K562 (cell line): ENCODE data around the gene SCT. TPM values are rescaled to one million over a fixed set of nuclear protein-coding genes. Genes with fewer than 3 reads are reported as not detected.
A peak's percentile ranks its signal among the peaks of the same experiment; 100 is the strongest.

Source experiments
- ATAC-seq: fragments of 200-7000 bp; cut with Tn5 transposase; 3 replicates; pipeline ENCODE4 v1.9.1; 2020; ENCODE audit warnings: moderate library complexity
- BruUV-seq: library from RNA; stranded (reverse); fragments of 400-500 nt; replicated peaks from 2 replicates; lab custom pipeline; 2021; lab: Mats Ljungman, UMichigan
- CTCF ChIA-PET: fragments of 300-600 bp; formaldehyde crosslinking; extraction: SDS; loops from one replicate; lab custom pipeline; 2021; ENCODE audit warnings: low intra/inter-chr PET ratio; lab: Yijun Ruan, JAX
- POLR2A ChIA-PET: fragments of 300-600, 350-650 bp; sonication (Branson Sonifier 250); formaldehyde crosslinking; extraction: SDS; loops from one replicate; lab custom pipeline; 2021; ENCODE audit warnings: antibody characterized with exemption, inconsistent platforms; lab: Yijun Ruan, JAX
- DNase-seq, 4 experiments: peaks; one replicate each; pipeline versions ENCODE4 v3.0.0 to v3.0.0-alpha.2; 2011 to 2018; ENCODE audit warnings: low spot score in 3 of 4, mixed read lengths in 3 of 4; ENCODE audit errors: extremely low read depth in 1 of 4
- FAIRE-seq: peaks from 2 replicates; lab custom pipeline; 2011; peaks lifted over from hg19 to GRCh38; lab: Jason Lieb, UNC
- H2AFZ ChIP-seq: 2 replicates; pipeline ENCODE4 v1.6.0; 2011; ENCODE audit warnings: low read depth, low read length, control low read depth, inconsistent platforms
- H3K27ac ChIP-seq: fragments of 200-600 bp; 3 replicates; pipeline ENCODE4 v1.8.0; 2011; ENCODE audit warnings: low read depth, mild to moderate bottlenecking, control low read depth, inconsistent platforms, low read length, moderate library complexity, mixed read lengths; ENCODE audit errors: extremely low read depth
- H3K27me3 ChIP-seq, 2 experiments: fragments of 300-600 bp in 1 of 2; 2 replicates in 1 of 2; 3 replicates in 1 of 2; pipeline versions ENCODE4 v1.6.0 to v1.8.0; 2011; ENCODE audit warnings: inconsistent platforms in 2 of 2, low read length in 2 of 2, mild to moderate bottlenecking in 1 of 2, mixed read lengths in 1 of 2, moderate library complexity in 1 of 2; ENCODE audit not compliant: control insufficient read depth in 2 of 2, insufficient read depth in 2 of 2
- H3K36me3 ChIP-seq: fragments of 300-600 bp; 3 replicates; pipeline ENCODE4 v1.8.0; 2011; ENCODE audit warnings: mild to moderate bottlenecking, low read length, inconsistent platforms; ENCODE audit not compliant: control insufficient read depth, insufficient read depth
- H3K4me1 ChIP-seq, 2 experiments: fragments of 200-600 bp in 1 of 2; replicated peaks in 1 of 2; 2 replicates in 1 of 2; 3 replicates in 1 of 2; pipeline versions ENCODE4 v1.5.1 to v1.8.0; 2011; ENCODE audit warnings: inconsistent platforms in 2 of 2, low read length in 2 of 2, mild to moderate bottlenecking in 1 of 2, mixed read lengths in 1 of 2, moderate library complexity in 1 of 2; ENCODE audit not compliant: control insufficient read depth in 2 of 2, insufficient read depth in 2 of 2
- H3K4me2 ChIP-seq: 2 replicates; pipeline ENCODE4 v1.6.1; 2011; ENCODE audit warnings: low read length, control low read depth, inconsistent platforms, mixed read lengths; ENCODE audit not compliant: insufficient read depth
- H3K4me3 ChIP-seq: fragments of 200-600 bp; sonication (generic), shearing (Covaris generic); 2 replicates; pipeline ENCODE4 v1.5.1; 2016; ENCODE audit warnings: control low read depth, inconsistent platforms
- H3K79me2 ChIP-seq: fragments of 200-600 bp; 3 replicates; pipeline ENCODE4 v1.8.0; 2011; ENCODE audit warnings: low read length, inconsistent platforms; ENCODE audit not compliant: control insufficient read depth, insufficient read depth
- H3K9ac ChIP-seq, 2 experiments: 2 replicates each; pipeline versions ENCODE4 v1.6.0 to v1.6.1; 2011; ENCODE audit warnings: low read depth in 2 of 2, low read length in 2 of 2, control low read depth in 1 of 2, inconsistent platforms in 1 of 2, mild to moderate bottlenecking in 1 of 2, mixed read lengths in 1 of 2; ENCODE audit not compliant: insufficient read depth in 1 of 2
- H3K9me1 ChIP-seq: one replicate; pipeline ENCODE4 v1.6.0; 2011; ENCODE audit warnings: inconsistent platforms, mild to moderate bottlenecking, low read length, moderate library complexity; ENCODE audit not compliant: control insufficient read depth, insufficient read depth
- H3K9me3 ChIP-seq: replicated peaks from 2 replicates; pipeline ENCODE4 v1.5.1; 2011; ENCODE audit warnings: low read depth, low read length, inconsistent platforms; ENCODE audit not compliant: control insufficient read depth, insufficient read depth
- H4K20me1 ChIP-seq: replicated peaks from 2 replicates; pipeline ENCODE4 v1.6.1; 2011; ENCODE audit warnings: low read length, inconsistent platforms, mixed read lengths; ENCODE audit not compliant: control insufficient read depth, insufficient read depth
- RBM22 ChIP-seq: fragments of 200-400 bp; formaldehyde crosslinking; IDR thresholded peaks from 2 replicates; pipeline ENCODE4 v1.6.1; 2018; ENCODE audit warnings: low read length, low read depth; ENCODE audit not compliant: poor library complexity, severe bottlenecking
- WGBS: fragments of 100-300 bp; shearing (Covaris generic); methylation state at CpG from one replicate; pipeline ENCODE4 v1.1.6; 2016; ENCODE audit warnings: low coverage, mixed read lengths; ENCODE audit not compliant: insufficient coverage; ENCODE audit errors: missing lambda C conversion rate; 5-methylcytosine and 5-hydroxymethylcytosine counted together
- in situ Hi-C: fragments of 300-500 bp; cut with MboI; formaldehyde crosslinking; loops from 4 replicates; pipeline ENCODE4 v1.15.0; 2018; ENCODE audit warnings: inconsistent platforms, mixed read lengths
- intact Hi-C: fragments of 100-400 bp; cut with micrococcal nuclease; formaldehyde crosslinking; loops from 2 replicates; pipeline ENCODE4 v1.14.2; 2022
- polyA plus RNA-seq, 8 experiments: library from polyadenylated mRNA; depleted of rRNA in 4 of 8; stranded (reverse) in 5 of 8; unstranded in 3 of 8; fragments of >200 nt; fragmentation: Nextera tagmentation in 2 of 8; fragmentation: Illumina TruSeq in 1 of 8; extraction: Ambion mirVana in 2 of 8; extraction: Trizol in 1 of 8; gene quantifications; 2 replicates each; pipeline versions ENCODE4 v1.2.1 to v1.2.3, GENCODE V29; 2011 to 2014; ENCODE audit warnings: inconsistent platforms in 1 of 8, missing spikeins in 1 of 8
- total RNA-seq, 7 experiments: library from RNA; depleted of rRNA in 6 of 7; stranded (reverse); fragments of >200 nt in 6 of 7; fragmentation: Illumina TruSeq in 2 of 7; extraction: Trizol in 2 of 7; gene quantifications; 2 replicates each; pipeline versions ENCODE4 v1.2.1 to v1.2.3, GENCODE V29; 2011 to 2021; ENCODE audit warnings: low replicate concordance in 1 of 7
- TF ChIP-seq, protein P1 (sequence below): fragments of 200-400 bp; formaldehyde crosslinking; IDR thresholded peaks from 2 replicates; pipeline ENCODE4 v1.6.1; 2017; ENCODE audit warnings: mild to moderate bottlenecking, low read depth, low read length, moderate library complexity

Gene SCT
- total and polyA plus RNA-seq, 9 of the 15 experiments (the other 6 are each of a cell fraction or from before 2014, with no cell fraction given), result not detected

DNA sequence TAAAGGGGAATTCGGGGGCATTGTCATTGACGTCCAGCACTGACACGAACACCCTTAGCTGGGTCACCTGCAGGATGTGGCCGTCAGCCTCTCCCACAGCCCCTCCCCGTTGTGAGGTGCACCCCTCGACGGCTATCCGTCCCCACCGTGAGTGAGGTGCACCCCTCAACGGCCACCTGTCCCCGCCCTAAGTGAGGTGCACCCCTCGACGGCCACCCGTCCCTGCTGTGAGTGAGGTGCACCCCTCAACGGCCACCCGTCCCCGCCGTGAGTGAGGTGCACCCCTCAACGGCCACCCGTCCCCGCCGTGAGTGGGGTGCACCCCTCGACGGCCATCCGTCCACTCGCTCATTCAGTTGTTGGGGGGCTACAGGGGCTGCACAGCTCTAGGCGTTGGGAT is 5.1 kb downstream of the SCT start:
- H3K9ac ChIP-seq, result no peak overlapping the region
- H3K36me3 ChIP-seq, result peaks cover 33% of the 10 kb centered on the region; the same call in 2 of the 3 replicates
- ChIA-PET POLR2A (no interaction called here), CTCF (interaction anchor here (0.6 kb wide), 1 partner anchor 40 kb away, joined by 3 read pairs; no protein-coding TSS in a partner anchor)
- H3K4me2 ChIP-seq, result no peak overlapping the region
- in situ Hi-C loops (no loop called here), intact Hi-C loops (no loop called here)
- TF ChIP-seq, protein P1, sequence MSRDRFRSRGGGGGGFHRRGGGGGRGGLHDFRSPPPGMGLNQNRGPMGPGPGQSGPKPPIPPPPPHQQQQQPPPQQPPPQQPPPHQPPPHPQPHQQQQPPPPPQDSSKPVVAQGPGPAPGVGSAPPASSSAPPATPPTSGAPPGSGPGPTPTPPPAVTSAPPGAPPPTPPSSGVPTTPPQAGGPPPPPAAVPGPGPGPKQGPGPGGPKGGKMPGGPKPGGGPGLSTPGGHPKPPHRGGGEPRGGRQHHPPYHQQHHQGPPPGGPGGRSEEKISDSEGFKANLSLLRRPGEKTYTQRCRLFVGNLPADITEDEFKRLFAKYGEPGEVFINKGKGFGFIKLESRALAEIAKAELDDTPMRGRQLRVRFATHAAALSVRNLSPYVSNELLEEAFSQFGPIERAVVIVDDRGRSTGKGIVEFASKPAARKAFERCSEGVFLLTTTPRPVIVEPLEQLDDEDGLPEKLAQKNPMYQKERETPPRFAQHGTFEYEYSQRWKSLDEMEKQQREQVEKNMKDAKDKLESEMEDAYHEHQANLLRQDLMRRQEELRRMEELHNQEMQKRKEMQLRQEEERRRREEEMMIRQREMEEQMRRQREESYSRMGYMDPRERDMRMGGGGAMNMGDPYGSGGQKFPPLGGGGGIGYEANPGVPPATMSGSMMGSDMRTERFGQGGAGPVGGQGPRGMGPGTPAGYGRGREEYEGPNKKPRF, result no peak
- peak; percentile 47 for TF ChIP-seq RBM22
- no peaks in the 10 kb centered on the region; the same call in 2 of the 3 replicates for H3K79me2 ChIP-seq
- H3K27me3 ChIP-seq, result no peaks in the 10 kb centered on the region
- DNase-seq (no peak), ATAC-seq (no peak), FAIRE-seq (no peak)
- H3K9me3 ChIP-seq, result no peaks in the 10 kb centered on the region
- 86% methylated on average over 27 of the region's 27 CpGs for WGBS
- no peak overlapping the region for H3K4me3 ChIP-seq
- H4K20me1 ChIP-seq, result no peaks in the 10 kb centered on the region
- H3K27ac ChIP-seq, result no peak overlapping the region
- no peak overlapping the region for H2AFZ ChIP-seq
- peaks cover 6% of the 10 kb centered on the region for H3K9me1 ChIP-seq
- H3K4me1 ChIP-seq, result peaks cover 0 to 72% of the 10 kb centered on the region in 2 experiments; a peak in 2 of 5 replicates
- no TSS peak for BruUV-seq
